Measurements from ENCODE around the gene NET1. TPM values are rescaled to one million over a fixed set of nuclear protein-coding genes. Genes with fewer than 3 reads are reported as not detected.

Gene NET1
- total and polyA plus RNA-seq, 12 donors: 8.7 to 26.2 (median 20.3) TPM

DNA sequence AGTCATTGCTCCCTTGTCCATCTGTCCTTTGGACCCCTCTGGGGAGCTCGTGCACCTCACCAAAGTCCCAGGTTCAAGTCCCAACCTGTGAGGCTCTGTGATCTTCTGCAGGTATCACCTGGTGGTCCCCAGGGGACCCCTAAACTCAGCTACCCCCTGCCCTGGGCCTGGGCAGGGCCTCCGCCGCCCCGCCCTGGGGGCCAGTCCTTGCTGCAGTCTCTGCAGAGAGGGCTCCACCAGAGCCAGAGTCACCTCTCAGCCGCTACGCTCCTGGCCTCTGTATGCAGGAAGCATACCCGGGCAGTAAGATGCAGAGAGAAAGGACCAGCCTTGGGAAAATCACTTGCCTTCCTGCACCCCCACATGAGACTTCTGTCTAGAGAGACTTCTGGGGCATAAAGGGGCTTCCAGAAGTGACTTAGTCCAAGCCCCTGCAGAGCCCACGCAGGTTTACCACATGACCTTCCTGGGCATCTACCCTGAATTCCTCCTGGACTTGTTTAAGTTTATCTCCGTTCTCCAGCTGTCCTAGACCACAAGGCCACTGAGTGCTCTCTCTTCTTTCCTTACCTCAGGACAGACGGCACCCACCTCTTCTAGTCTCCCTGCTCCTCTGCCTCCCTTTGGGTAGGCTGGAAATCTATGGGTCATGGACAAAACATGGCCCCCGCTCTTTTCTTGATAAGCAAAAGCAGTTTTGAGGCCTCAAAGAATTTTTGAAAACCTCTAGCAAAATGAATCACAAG is 65.8 kb downstream of the NET1 start:
- no peak overlapping the region for H3K27ac ChIP-seq
- TF ChIP-seq, protein P1, sequence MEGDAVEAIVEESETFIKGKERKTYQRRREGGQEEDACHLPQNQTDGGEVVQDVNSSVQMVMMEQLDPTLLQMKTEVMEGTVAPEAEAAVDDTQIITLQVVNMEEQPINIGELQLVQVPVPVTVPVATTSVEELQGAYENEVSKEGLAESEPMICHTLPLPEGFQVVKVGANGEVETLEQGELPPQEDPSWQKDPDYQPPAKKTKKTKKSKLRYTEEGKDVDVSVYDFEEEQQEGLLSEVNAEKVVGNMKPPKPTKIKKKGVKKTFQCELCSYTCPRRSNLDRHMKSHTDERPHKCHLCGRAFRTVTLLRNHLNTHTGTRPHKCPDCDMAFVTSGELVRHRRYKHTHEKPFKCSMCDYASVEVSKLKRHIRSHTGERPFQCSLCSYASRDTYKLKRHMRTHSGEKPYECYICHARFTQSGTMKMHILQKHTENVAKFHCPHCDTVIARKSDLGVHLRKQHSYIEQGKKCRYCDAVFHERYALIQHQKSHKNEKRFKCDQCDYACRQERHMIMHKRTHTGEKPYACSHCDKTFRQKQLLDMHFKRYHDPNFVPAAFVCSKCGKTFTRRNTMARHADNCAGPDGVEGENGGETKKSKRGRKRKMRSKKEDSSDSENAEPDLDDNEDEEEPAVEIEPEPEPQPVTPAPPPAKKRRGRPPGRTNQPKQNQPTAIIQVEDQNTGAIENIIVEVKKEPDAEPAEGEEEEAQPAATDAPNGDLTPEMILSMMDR (IDR thresholded peaks at IDR 0.05): no peak
- TF ChIP-seq POLR2A (IDR thresholded peaks at IDR 0.05): no peak
- no peak overlapping the region for H3K4me3 ChIP-seq
- no peaks in the 10 kb centered on the region for H3K27me3 ChIP-seq
- intact Hi-C loops (cut with DNase I): no loop called here
- no peaks in the 10 kb centered on the region for H3K9me3 ChIP-seq (replicated peaks in 1 of 3)
- DNase-seq: no peak
- WGBS, 4 donors: 84 to 92% (median 87%) methylated on average over 4 to 11 of the region's 11 CpGs
- H3K4me1 ChIP-seq (replicated peaks in 1 of 2): no peaks in the 10 kb centered on the region
- no peaks in the 10 kb centered on the region for H3K36me3 ChIP-seq (replicated peaks in 1 of 2)

DNA sequence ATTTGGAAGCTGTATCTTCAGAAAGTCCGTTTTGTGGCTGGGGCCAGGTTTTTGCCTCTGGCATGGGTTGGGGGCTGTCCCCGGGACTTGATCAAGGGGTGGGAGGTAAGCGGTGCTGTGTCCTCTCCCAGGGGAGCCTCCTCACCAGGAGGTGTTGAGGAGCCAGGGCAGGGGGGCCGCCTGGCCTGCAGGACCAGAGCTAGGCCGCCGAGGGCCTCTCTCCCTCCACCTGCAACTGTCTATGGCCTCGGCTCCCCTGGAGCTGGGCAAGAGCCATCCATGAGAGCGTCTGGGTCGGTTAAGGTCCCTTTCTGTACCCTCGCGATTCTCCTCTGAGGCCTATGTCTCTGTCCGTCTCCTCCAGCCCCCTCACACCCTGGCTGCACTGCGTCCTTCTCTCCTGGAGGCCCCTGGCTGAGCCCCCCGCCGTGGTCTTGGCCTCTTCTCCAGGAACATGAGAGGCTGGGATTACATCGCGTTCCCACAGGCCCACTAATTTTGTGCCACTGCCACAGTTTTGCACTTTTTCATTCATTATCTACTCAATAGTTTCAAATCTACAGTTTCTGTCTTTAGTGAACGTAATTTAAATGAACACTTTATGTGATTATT is 66.4 kb downstream of the NET1 start:
- H3K27me3 ChIP-seq: no peaks in the 10 kb centered on the region
- 89 to 95% (median 91%) methylated on average over 13 to 18 of the region's 18 CpGs for WGBS, 4 donors
- H3K4me3 ChIP-seq: no peak overlapping the region
- H3K36me3 ChIP-seq (replicated peaks in 1 of 2): no peaks in the 10 kb centered on the region
- intact Hi-C loops (cut with DNase I): no loop called here
- no peaks in the 10 kb centered on the region for H3K4me1 ChIP-seq (replicated peaks in 1 of 2)
- no peaks in the 10 kb centered on the region for H3K9me3 ChIP-seq (replicated peaks in 1 of 3)
- H3K27ac ChIP-seq: no peak overlapping the region
- DNase-seq: no peak
- TF ChIP-seq, protein P1 (IDR thresholded peaks at IDR 0.05): no peak
- no peak for TF ChIP-seq POLR2A (IDR thresholded peaks at IDR 0.05)

DNA sequence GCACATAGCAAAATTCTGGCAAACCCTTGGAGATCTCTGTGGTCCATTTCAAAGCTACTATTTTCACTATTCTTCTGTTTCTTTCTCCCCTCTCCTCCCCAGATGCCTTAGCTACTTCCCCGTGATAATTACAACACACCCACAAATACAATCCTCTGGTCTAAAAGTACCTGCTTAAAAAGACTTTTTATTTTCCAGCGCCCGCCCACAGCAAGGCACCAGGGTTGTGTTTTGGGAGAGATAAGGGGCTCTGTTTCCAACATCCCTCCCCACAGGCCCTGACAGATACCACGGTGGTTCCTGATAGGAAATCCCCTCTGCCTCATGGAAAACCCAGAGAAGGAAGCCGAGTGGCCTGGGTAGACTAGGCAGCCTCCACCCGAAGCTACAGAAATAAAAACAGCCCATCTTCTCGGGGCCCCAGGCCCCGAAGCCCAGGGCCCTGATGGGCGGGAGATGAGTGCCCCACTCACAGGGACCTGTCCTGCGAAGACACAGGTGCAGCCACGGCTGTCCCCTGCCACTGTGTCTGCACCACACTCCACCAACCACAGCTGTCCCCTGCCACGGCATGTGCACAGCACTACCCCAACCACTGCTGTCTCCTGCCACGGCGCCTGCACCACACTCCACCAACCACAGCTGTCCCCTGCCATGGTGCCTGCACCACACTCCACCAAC is 67.3 kb downstream of the NET1 start:
- intact Hi-C loops (cut with DNase I): no loop called here
- TF ChIP-seq, protein P1 (IDR thresholded peaks at IDR 0.05): no peak
- no peak for TF ChIP-seq POLR2A (IDR thresholded peaks at IDR 0.05)
- Histone ChIP-seq H3K4me1 (replicated peaks in 1 of 2) (no peaks in the 10 kb centered on the region), H3K27me3 (no peaks in the 10 kb centered on the region), H3K4me3 (no peak overlapping the region), H3K36me3 (replicated peaks in 1 of 2) (no peaks in the 10 kb centered on the region), H3K27ac (no peak overlapping the region), H3K9me3 (replicated peaks in 1 of 3) (no peaks in the 10 kb centered on the region)
- WGBS, 4 donors: 78 to 87% (median 80%) methylated on average over 13 to 14 of the region's 14 CpGs
- no peak for DNase-seq

DNA sequence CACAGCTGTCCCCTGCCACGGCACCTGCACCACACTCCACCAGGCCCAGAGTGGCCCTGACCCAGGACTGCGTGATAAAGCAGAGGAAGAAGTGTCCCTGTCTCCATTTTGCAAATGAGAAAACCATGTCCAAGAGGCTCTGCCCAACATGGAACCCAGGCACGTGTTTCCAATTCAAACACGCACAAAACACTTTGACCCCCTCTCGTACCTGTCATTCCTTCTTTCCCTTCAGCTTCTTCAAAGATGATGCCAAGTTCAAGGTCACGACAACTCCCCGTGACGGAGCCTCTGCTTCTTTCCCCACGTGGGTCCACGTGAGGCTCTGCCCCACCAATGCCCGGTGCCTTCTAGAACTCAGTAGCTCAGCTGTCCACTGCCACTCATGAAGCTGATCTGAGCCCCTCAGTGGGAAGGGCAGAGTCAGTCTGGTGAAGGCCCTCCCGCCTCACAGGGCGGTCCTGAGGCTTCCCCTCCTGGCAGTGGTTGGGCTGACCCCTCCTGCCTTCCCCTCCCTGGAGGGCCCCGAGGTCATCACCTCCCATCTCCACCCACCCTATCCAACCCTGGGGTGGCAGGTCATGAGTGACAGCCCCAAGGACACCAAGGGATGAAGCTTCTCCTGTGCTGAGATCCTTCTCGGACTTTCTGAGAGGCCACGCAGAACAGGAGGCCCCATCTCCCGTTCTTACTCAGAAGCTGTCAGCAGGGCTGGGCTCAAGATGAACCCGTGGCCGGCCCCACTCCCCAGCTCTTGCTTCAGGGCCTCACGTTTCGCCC is 68.0 kb downstream of the NET1 start:
- WGBS, 4 donors: 78 to 92% (median 84%) methylated on average over 16 to 21 of the region's 21 CpGs
- Histone ChIP-seq H3K27ac (no peak overlapping the region), H3K27me3 (no peaks in the 10 kb centered on the region), H3K4me1 (replicated peaks in 1 of 2) (no peaks in the 10 kb centered on the region), H3K9me3 (replicated peaks in 1 of 3) (no peaks in the 10 kb centered on the region), H3K4me3 (no peak overlapping the region), H3K36me3 (replicated peaks in 1 of 2) (no peaks in the 10 kb centered on the region)
- intact Hi-C loops (cut with DNase I): no loop called here
- no peak for DNase-seq
- TF ChIP-seq, protein P1 (IDR thresholded peaks at IDR 0.05): no peak
- TF ChIP-seq POLR2A (IDR thresholded peaks at IDR 0.05): no peak

Data from adrenal gland (tissue), 12 donors.